HS-27A (cell line): ENCODE data around the gene WASF3.

Experiments
- DNase-seq: peaks from one replicate; pipeline ENCODE4 v3.0.0-alpha.2; 2012; ENCODE audit warnings: low read depth, missing footprints

The WASF3 gene

GRCh38 chr13:26682606-26683005 is 125.1 kb downstream of the WASF3 start:
- DNase-seq: no peak

GRCh38 chr13:26685606-26686005 is 128.1 kb downstream of the WASF3 start:
- DNase-seq: no peak

- DNase-seq: no peak
Measured at GRCh38 chr13:26686285-26686684, 128.8 kb downstream of the WASF3 start.

- no peak for DNase-seq
Measured at GRCh38 chr13:26688286-26688685, 130.8 kb downstream of the WASF3 start.

- no peak for DNase-seq
Measured at GRCh38 chr13:26688980-26689379, 131.5 kb downstream of the WASF3 start.

GRCh38 chr13:26693749-26694463 is 136.4 kb downstream of the WASF3 start:
- DNase-seq: no peak

- DNase-seq: no peak
Measured at GRCh38 chr13:26694609-26695359, 137.3 kb downstream of the WASF3 start.

GRCh38 chr13:26695360-26695705 is 137.8 kb downstream of the WASF3 start:
- DNase-seq: no peak

GRCh38 chr13:26695891-26696311 is 138.4 kb downstream of the WASF3 start:
- no peak for DNase-seq

- no peak for DNase-seq
Measured at GRCh38 chr13:26697069-26697955, 139.8 kb downstream of the WASF3 start.

- peak; percentile 26 for DNase-seq
Measured at GRCh38 chr13:26698392-26699196, 141.1 kb downstream of the WASF3 start.

- DNase-seq: no peak
Measured at GRCh38 chr13:26699197-26699490, 141.7 kb downstream of the WASF3 start.

GRCh38 chr13:26705536-26705935 is 148.1 kb downstream of the WASF3 start:
- DNase-seq: no peak

- no peak for DNase-seq
Measured at GRCh38 chr13:26706381-26706780, 148.9 kb downstream of the WASF3 start.

- DNase-seq: peak; percentile 1
Measured at GRCh38 chr13:26707122-26708006, 149.9 kb downstream of the WASF3 start.

- no peak for DNase-seq
Measured at GRCh38 chr13:26708007-26708297, 150.5 kb downstream of the WASF3 start.

GRCh38 chr13:26709461-26709860 is 152.0 kb downstream of the WASF3 start:
- DNase-seq: no peak

GRCh38 chr13:26710166-26710565 is 152.7 kb downstream of the WASF3 start:
- DNase-seq: no peak

GRCh38 chr13:26711211-26711610 is 153.7 kb downstream of the WASF3 start:
- DNase-seq: no peak

- no peak for DNase-seq
Measured at GRCh38 chr13:26713341-26713740, 155.9 kb downstream of the WASF3 start.

- DNase-seq: no peak
Measured at GRCh38 chr13:26716984-26717383, 159.5 kb downstream of the WASF3 start.
